HepG2 (cell line): ENCODE data around the gene SALL2. TPM values are rescaled to one million over a fixed set of nuclear protein-coding genes. Genes with fewer than 3 reads are reported as not detected.
A peak's percentile ranks its signal among the peaks of the same experiment; 100 is the strongest.

Experiments
- ATAC-seq: fragments of 200-7000 bp; cut with Tn5 transposase; 3 replicates; pipeline ENCODE4 v1.9.1; 2020; ENCODE audit warnings: mild to moderate bottlenecking, moderate library complexity
- BruUV-seq: library from RNA; stranded (reverse); fragments of 400-500 nt; replicated peaks from 2 replicates; lab custom pipeline; 2021; lab: Mats Ljungman, UMichigan
- CTCF ChIA-PET: fragments of 300-600 bp; formaldehyde crosslinking; extraction: SDS; loops from one replicate; lab custom pipeline; 2021; ENCODE audit warnings: low total read pairs, inconsistent platforms, low intra/inter-chr PET ratio; lab: Yijun Ruan, JAX
- POLR2A ChIA-PET: fragments of 350-600 bp; sonication (Branson Sonifier 250); formaldehyde crosslinking; loops from one replicate; lab custom pipeline; 2020; ENCODE audit warnings: antibody characterized with exemption, inconsistent platforms; lab: Yijun Ruan, JAX
- DNase-seq: peaks from one replicate; pipeline ENCODE4 v3.0.0-alpha.2; 2015; ENCODE audit warnings: low spot score
- FAIRE-seq: peaks from 3 replicates; lab custom pipeline; 2011; peaks lifted over from hg19 to GRCh38; lab: Jason Lieb, UNC
- H2AFZ ChIP-seq: one replicate; pipeline ENCODE4 v1.6.1; 2011; ENCODE audit warnings: low read length, inconsistent platforms
- H3K27ac ChIP-seq: fragments of 300-600 bp; 3 replicates; pipeline ENCODE4 v1.8.0; 2011; ENCODE audit warnings: mixed run types, mild to moderate bottlenecking, mixed read lengths, low read length, inconsistent platforms; ENCODE audit not compliant: insufficient read depth; ENCODE audit errors: extremely low read length
- H3K27me3 ChIP-seq, 2 experiments: fragments of 200-600 bp in 1 of 2; 2 replicates in 1 of 2; 3 replicates in 1 of 2; pipeline versions ENCODE4 v1.6.0 to v1.8.0; 2011; ENCODE audit warnings: low read length in 2 of 2, mild to moderate bottlenecking in 2 of 2, moderate library complexity in 2 of 2, inconsistent platforms in 1 of 2; ENCODE audit not compliant: insufficient read depth in 2 of 2, control insufficient read depth in 1 of 2
- H3K36me3 ChIP-seq, 2 experiments: fragments of 200-600 bp in 1 of 2; replicated peaks in 1 of 2; 2 replicates in 1 of 2; 3 replicates in 1 of 2; pipeline versions ENCODE4 v1.5.1 to v1.8.0; 2011; ENCODE audit warnings: low read length in 2 of 2, inconsistent platforms in 1 of 2; ENCODE audit not compliant: insufficient read depth in 2 of 2, control insufficient read depth in 1 of 2
- H3K4me1 ChIP-seq: 2 replicates; pipeline ENCODE4 v1.5.1; 2012; ENCODE audit warnings: low read length, inconsistent platforms; ENCODE audit not compliant: insufficient read depth
- H3K4me2 ChIP-seq: 2 replicates; pipeline ENCODE4 v1.6.0; 2011; ENCODE audit warnings: low read depth, low read length, inconsistent platforms
- H3K4me3 ChIP-seq, 3 experiments: fragments of 200-600 bp in 1 of 3; sonication (generic), shearing (Covaris generic) in 1 of 3; replicated peaks in 1 of 3; 2 replicates each; pipeline ENCODE4 v1.5.1; 2011 to 2016; ENCODE audit warnings: low read length in 3 of 3, inconsistent platforms in 2 of 3, low read depth in 2 of 3, mild to moderate bottlenecking in 2 of 3, control low read depth in 1 of 3, mixed read lengths in 1 of 3; ENCODE audit not compliant: insufficient read depth in 1 of 3
- H3K79me2 ChIP-seq: one replicate; pipeline ENCODE4 v1.6.1; 2011; ENCODE audit warnings: low read length, inconsistent platforms; ENCODE audit not compliant: insufficient read depth
- H3K9ac ChIP-seq: 2 replicates; pipeline ENCODE4 v1.6.0; 2011; ENCODE audit warnings: mild to moderate bottlenecking, low read depth, low read length, inconsistent platforms; ENCODE audit not compliant: insufficient read depth
- H3K9me3 ChIP-seq: 2 replicates; pipeline ENCODE4 v1.5.1; 2012; ENCODE audit warnings: mild to moderate bottlenecking, low read length
- H4K20me1 ChIP-seq: 2 replicates; pipeline ENCODE4 v1.6.0; 2011; ENCODE audit warnings: inconsistent platforms, mild to moderate bottlenecking, low read length, moderate library complexity; ENCODE audit not compliant: insufficient read depth
- ATF4 ChIP-seq, 2 experiments: fragments of 450-650 bp in 1 of 2; sonication (generic) in 1 of 2; formaldehyde crosslinking; IDR thresholded peaks; 2 replicates each; pipeline versions ENCODE4 v1.5.0 to v1.8.0; 2020 to 2022; ENCODE audit warnings: mild to moderate bottlenecking in 1 of 2, missing genetic modification reagents in 1 of 2
- ATF7 ChIP-seq, 2 experiments: fragments of 450-650 bp in 1 of 2; sonication (generic) in 1 of 2; formaldehyde crosslinking in 1 of 2; IDR thresholded peaks; 2 replicates each; pipeline versions ENCODE4 v1.4.0 to v1.6.1; 2016 to 2020; ENCODE audit warnings: antibody characterized with exemption in 1 of 2, mild to moderate bottlenecking in 1 of 2, missing genetic modification reagents in 1 of 2
- CEBPB ChIP-seq: IDR thresholded peaks from 2 replicates; pipeline ENCODE4 v1.6.1; 2011; ENCODE audit warnings: low read depth, low read length, improper control_type of control experiment, borderline replicate concordance
- NR2F1 ChIP-seq, 2 experiments: fragments of 450-650 bp in 1 of 2; formaldehyde crosslinking in 1 of 2; IDR thresholded peaks; 2 replicates each; pipeline versions ENCODE4 v1.5.0 to v1.6.1; 2016 to 2020; ENCODE audit warnings: mild to moderate bottlenecking in 1 of 2, missing compliant biosample characterization in 1 of 2, missing genetic modification reagents in 1 of 2, moderate library complexity in 1 of 2
- POLR2AphosphoS5 ChIP-seq: IDR thresholded peaks from 2 replicates; pipeline ENCODE4 v1.6.1; 2012; ENCODE audit warnings: low read depth, low read length
- POLR2G ChIP-seq: fragments of 200-400 bp; formaldehyde crosslinking; IDR thresholded peaks from 2 replicates; pipeline ENCODE4 v1.6.1; 2018; ENCODE audit warnings: mild to moderate bottlenecking, low read depth, low read length, moderate library complexity
- RBFOX2 ChIP-seq: fragments of 200-400 bp; formaldehyde crosslinking; IDR thresholded peaks from 2 replicates; pipeline ENCODE4 v1.6.1; 2017; ENCODE audit warnings: low read depth, mild to moderate bottlenecking, low read length
- RFX1 ChIP-seq: fragments of 450-650 bp; IDR thresholded peaks from 2 replicates; pipeline ENCODE4 v1.6.1; 2017
- ZNF44 ChIP-seq: sonication (generic); formaldehyde crosslinking; IDR thresholded peaks from 2 replicates; pipeline ENCODE4 v1.5.1; 2020; ENCODE audit warnings: mild to moderate bottlenecking, missing genetic modification reagents
- ZNF550 ChIP-seq: sonication (generic); formaldehyde crosslinking; IDR thresholded peaks from 2 replicates; pipeline ENCODE4 v1.4.0; 2020; ENCODE audit warnings: mild to moderate bottlenecking, missing genetic modification reagents, borderline replicate concordance
- WGBS: methylation state at CpG from one replicate; pipeline ENCODE4 v1.1.6; 2017; ENCODE audit warnings: low lambda C conversion rate; 5-methylcytosine and 5-hydroxymethylcytosine counted together
- in situ Hi-C: cut with HindIII; loops from 2 replicates; pipeline ENCODE4 v1.10.0; 2017; ENCODE audit warnings: low pct_unique_long_range_greater_than_20kb; ENCODE audit not compliant: extremely low pct_ligation_motif_present
- intact Hi-C: fragments of 100-400 bp; cut with micrococcal nuclease; formaldehyde crosslinking; loops from one replicate; pipeline ENCODE4 v1.10.0; 2022; ENCODE audit not compliant: unreplicated experiment
- polyA plus RNA-seq, 8 experiments: library from polyadenylated mRNA; depleted of rRNA in 3 of 8; stranded (reverse) in 7 of 8; unstranded in 1 of 8; fragments of >200 nt; fragmentation: Illumina TruSeq in 4 of 8; extraction: Trizol in 4 of 8; gene quantifications; 2 replicates each; pipeline versions ENCODE4 v1.2.1 to v1.2.3, GENCODE V29; 2011 to 2016; ENCODE audit warnings: low read depth in 4 of 8, missing spikeins in 1 of 8, mixed read lengths in 1 of 8; ENCODE audit not compliant: insufficient read depth in 1 of 8
- total RNA-seq, 5 experiments: library from RNA; depleted of rRNA; stranded (reverse); fragments of >200 nt; fragmentation: Illumina TruSeq; extraction: Trizol; gene quantifications; 2 replicates each; pipeline ENCODE4 v1.2.3, GENCODE V29; 2016; ENCODE audit warnings: low read depth in 1 of 5

SALL2 gene
- total and polyA plus RNA-seq, 2 of the 13 experiments (the other 11 are each of a cell fraction or from before 2014, with no cell fraction given) = 4.9 to 5.8 TPM

GRCh38 chr14:21496453-21496852 lies 29.7 kb downstream of the SALL2 start:
- DNase-seq (no peak), FAIRE-seq (no peak), ATAC-seq (no peak)
- POLR2A ChIA-PET = interaction anchor here (0.8 to 8.7 kb wide), 2 partner anchors 14 to 41 kb away, joined by 3 to 91 read pairs; partner anchors contain the start of genes CHD8 and METTL3
- TF ChIP-seq POLR2G (peak; percentile 27; the same call in 1 of the 2 replicates), ZNF550 (CRISPR knock-in tag) (no peak), POLR2AphosphoS5 (peak; percentile 28; the same call in 1 of the 2 replicates)
- H3K79me2 ChIP-seq = no peaks in the 10 kb centered on the region
- peaks cover 41 to 81% of the 10 kb centered on the region in 2 experiments for H3K36me3 ChIP-seq
- H3K4me3 ChIP-seq = no peak overlapping the region
- in situ Hi-C loops = no loop called here
- H2AFZ ChIP-seq = no peak overlapping the region
- CTCF ChIA-PET = interaction anchor here (6.4 kb wide), 1 partner anchor 62 kb away, joined by 104 read pairs; no protein-coding TSS in a partner anchor
- H3K4me1 ChIP-seq = no peaks in the 10 kb centered on the region
- H3K27ac ChIP-seq = no peak overlapping the region
- no TSS peak for BruUV-seq
- WGBS = 98% methylated on average over 2 of the region's 2 CpGs
- 0 out of 2 replicates have a peak, but pooled peaks cover 2% of the 10 kb centered on the region for H4K20me1 ChIP-seq
- H3K9me3 ChIP-seq = no peaks in the 10 kb centered on the region
- H3K4me2 ChIP-seq = no peak overlapping the region
- H3K9ac ChIP-seq = no peak overlapping the region
- intact Hi-C loops = loop anchor here (5.0 kb wide), 1 partner anchor 39 kb away; the partner anchor contains the start of gene CHD8
- H3K27me3 ChIP-seq = no peaks in the 10 kb centered on the region

DNA sequence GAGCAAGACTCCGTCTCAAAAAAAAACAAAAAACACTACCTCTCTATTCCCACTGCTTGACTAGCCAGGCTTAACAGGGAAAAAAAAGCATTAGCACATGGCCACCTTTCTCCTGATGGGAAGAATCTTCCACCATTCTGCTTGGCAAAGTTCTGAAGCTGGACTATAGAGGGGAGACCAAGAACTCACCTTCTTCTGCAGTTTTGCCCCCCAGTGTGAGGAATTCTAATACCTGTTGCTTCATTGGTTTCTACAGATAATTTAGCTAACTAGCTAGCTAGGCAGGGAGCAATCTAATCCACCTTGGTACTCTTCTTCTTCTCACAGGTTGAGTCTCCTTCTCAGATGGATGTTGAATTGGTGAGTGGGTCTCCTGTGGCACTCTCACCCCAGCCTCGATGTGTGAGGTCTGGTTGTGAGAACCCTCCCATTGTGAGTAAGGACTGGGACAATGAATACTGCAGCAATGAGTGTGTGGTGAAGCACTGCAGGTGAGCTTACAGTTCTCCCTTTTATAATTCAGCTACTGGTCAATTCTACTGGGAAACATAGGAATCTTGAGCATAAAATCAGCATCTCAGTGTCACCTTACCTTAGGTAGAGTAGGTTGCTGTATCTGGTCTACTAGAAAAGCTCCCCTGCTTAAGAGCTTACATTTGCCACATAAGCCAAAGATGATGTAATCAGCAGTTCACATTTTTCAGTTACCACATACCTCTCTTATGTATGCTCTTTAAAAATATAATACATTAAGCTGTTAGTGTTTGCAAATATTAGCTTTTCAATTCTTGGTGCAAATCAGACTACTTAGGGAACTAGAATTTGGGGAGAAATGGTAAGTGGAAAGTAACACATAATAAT lies 31.0 kb downstream of the SALL2 start:
- CTCF ChIA-PET = interaction anchor here (6.4 kb wide), 1 partner anchor 63 kb away, joined by 104 read pairs; no protein-coding TSS in a partner anchor
- POLR2A ChIA-PET = interaction anchor here (0.8 to 8.7 kb wide), 6 partner anchors 16 to 62 kb away, joined by 3 to 91 read pairs (median 6); partner anchors contain the start of genes CHD8, METTL3, RAB2B and SALL2
- DNase-seq (no peak), ATAC-seq (no peak), FAIRE-seq (no peak)
- no peak overlapping the region for H2AFZ ChIP-seq
- no peaks in the 10 kb centered on the region for H3K9me3 ChIP-seq
- no TSS peak for BruUV-seq
- no peak overlapping the region for H3K4me3 ChIP-seq
- in situ Hi-C loops = no loop called here
- H4K20me1 ChIP-seq = 0 out of 2 replicates have a peak, but pooled peaks cover 2% of the 10 kb centered on the region
- WGBS = 71% methylated on average over 2 of the region's 2 CpGs
- no peak overlapping the region for H3K27ac ChIP-seq
- H3K9ac ChIP-seq = no peak overlapping the region
- no peaks in the 10 kb centered on the region for H3K27me3 ChIP-seq
- H3K4me2 ChIP-seq = no peak overlapping the region
- no peaks in the 10 kb centered on the region for H3K79me2 ChIP-seq
- TF ChIP-seq RFX1 = no peak
- TF ChIP-seq ZNF44 = no peak
- TF ChIP-seq ATF7 (IDR thresholded peaks at IDR 0.05) = peak; percentile 65
- no peak for TF ChIP-seq ATF7 (CRISPR knock-in tag; IDR thresholded peaks at IDR 0.05)
- TF ChIP-seq RBFOX2 = 0 out of 2 replicates have a peak, but pooled peaks have one; percentile 32
- peak in 1 of 2 experiments; percentile 21; a peak in 1 of 4 replicates for TF ChIP-seq ATF4 (CRISPR knock-in tag; IDR thresholded peaks at IDR 0.05)
- no peak for TF ChIP-seq NR2F1 (CRISPR knock-in tag; IDR thresholded peaks at IDR 0.05)
- TF ChIP-seq CEBPB = peak; percentile 60; the same call in 1 of the 2 replicates
- TF ChIP-seq, all 625 proteins: peak for 4
- Histone ChIP-seq H3K4me1 (no peaks in the 10 kb centered on the region), H3K36me3 (peaks cover 35 to 81% of the 10 kb centered on the region in 2 experiments)
- intact Hi-C loops = loop anchor here (5.0 kb wide), 1 partner anchor 38 kb away; the partner anchor contains the start of gene CHD8
